T-helper 2 cell treated with Interferon-gamma antibody and Interleukin-4, amounts not matched to agents 5 μg/mL and 100 μg/mL, for 36 hours (primary cell): ENCODE measurements around the gene ERLIN1.

Source experiments
- DNase-seq: peaks from one replicate; pipeline ENCODE4 v3.0.0; 2021; ENCODE audit warnings: low spot score
- H3K27ac Mint-ChIP-seq: one replicate; pipeline ENCODE4 v1.8.0; 2021; ENCODE audit warnings: mild to moderate bottlenecking, mixed read lengths
- H3K27me3 Mint-ChIP-seq: one replicate; pipeline ENCODE4 v1.8.0; 2021; ENCODE audit warnings: low read depth, mixed read lengths
- H3K36me3 Mint-ChIP-seq: one replicate; pipeline ENCODE4 v1.8.0; 2021; ENCODE audit warnings: low read depth, mixed read lengths
- H3K4me1 Mint-ChIP-seq: one replicate; pipeline ENCODE4 v1.8.0; 2021; ENCODE audit warnings: low read depth, mixed read lengths
- H3K4me3 Mint-ChIP-seq: one replicate; pipeline ENCODE4 v1.8.0; 2022; ENCODE audit warnings: mild to moderate bottlenecking, moderate library complexity, mixed read lengths
- H3K9me3 Mint-ChIP-seq: one replicate; pipeline ENCODE4 v1.8.0; 2021; ENCODE audit warnings: mixed read lengths

ERLIN1 gene

GRCh38 chr10:100184426-100184825 lies 1.4 kb downstream of the ERLIN1 start:
- no peak for DNase-seq
- H3K27me3 Mint-ChIP-seq: no peaks in the 10 kb centered on the region
- no peaks in the 10 kb centered on the region for H3K9me3 Mint-ChIP-seq
- H3K27ac Mint-ChIP-seq: peak overlapping the region; percentile 95
- peaks cover 51% of the 10 kb centered on the region for H3K36me3 Mint-ChIP-seq
- H3K4me3 Mint-ChIP-seq: peak overlapping the region; percentile 98
- H3K4me1 Mint-ChIP-seq: peaks cover 62% of the 10 kb centered on the region

DNA sequence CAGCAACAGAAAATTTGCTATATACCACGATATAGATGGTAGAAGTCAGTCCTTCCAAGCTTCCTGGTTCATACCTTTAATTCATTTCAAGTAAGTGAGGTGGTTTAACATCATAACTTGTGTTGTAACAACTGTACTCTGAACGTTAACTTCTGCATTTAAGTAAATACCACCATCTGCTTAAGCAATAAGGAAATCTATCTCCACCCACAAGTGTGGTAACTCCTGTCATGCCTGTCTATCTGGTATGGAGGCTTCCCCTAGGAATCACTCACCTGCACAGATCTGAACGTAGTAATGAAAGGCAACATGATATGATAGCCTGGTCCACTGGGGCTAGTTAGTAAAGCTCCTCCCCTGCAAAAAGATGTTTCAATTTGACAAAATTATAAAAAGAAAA lies 2.3 kb downstream of the ERLIN1 start:
- H3K27ac Mint-ChIP-seq: no peak overlapping the region
- H3K9me3 Mint-ChIP-seq: no peaks in the 10 kb centered on the region
- H3K36me3 Mint-ChIP-seq: peaks cover 48% of the 10 kb centered on the region
- H3K4me1 Mint-ChIP-seq: peaks cover 58% of the 10 kb centered on the region
- no peak for DNase-seq
- peak overlapping the region; percentile 98 for H3K4me3 Mint-ChIP-seq
- H3K27me3 Mint-ChIP-seq: no peaks in the 10 kb centered on the region

GRCh38 chr10:100182908-100183307 lies 2.9 kb downstream of the ERLIN1 start:
- Mint-ChIP-seq H3K4me1 (peaks cover 54% of the 10 kb centered on the region), H3K36me3 (peaks cover 51% of the 10 kb centered on the region), H3K27ac (no peak overlapping the region), H3K27me3 (no peaks in the 10 kb centered on the region), H3K4me3 (no peak overlapping the region), H3K9me3 (no peaks in the 10 kb centered on the region)
- DNase-seq: no peak

DNA sequence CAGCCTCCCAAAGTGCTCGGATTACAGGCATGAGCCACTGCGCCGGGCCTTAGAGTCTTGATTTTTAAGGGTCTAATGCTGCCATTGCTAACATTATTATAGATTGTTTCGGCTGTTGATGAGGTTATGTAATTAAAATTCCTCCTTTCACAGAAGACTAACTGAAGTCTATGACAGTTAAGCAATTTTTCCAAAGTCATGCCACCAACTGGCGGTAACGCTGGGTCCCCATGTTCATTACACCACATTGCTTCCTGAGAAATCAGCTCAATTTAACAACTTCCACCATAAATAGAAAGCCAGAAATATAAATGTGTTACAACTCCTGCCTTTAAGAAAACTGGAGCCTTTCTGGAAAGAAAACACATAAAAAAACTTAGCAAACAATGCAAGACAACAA lies 3.5 kb downstream of the ERLIN1 start:
- no peak overlapping the region for H3K4me3 Mint-ChIP-seq
- H3K27me3 Mint-ChIP-seq: no peaks in the 10 kb centered on the region
- no peaks in the 10 kb centered on the region for H3K9me3 Mint-ChIP-seq
- no peak for DNase-seq
- H3K36me3 Mint-ChIP-seq: peaks cover 54% of the 10 kb centered on the region
- H3K4me1 Mint-ChIP-seq: peaks cover 49% of the 10 kb centered on the region
- H3K27ac Mint-ChIP-seq: no peak overlapping the region

GRCh38 chr10:100175875-100176274 lies 10.0 kb downstream of the ERLIN1 start:
- H3K4me3 Mint-ChIP-seq: no peak overlapping the region
- H3K36me3 Mint-ChIP-seq: peaks cover 67% of the 10 kb centered on the region
- no peak for DNase-seq
- no peak overlapping the region for H3K27ac Mint-ChIP-seq
- H3K9me3 Mint-ChIP-seq: peaks cover 6% of the 10 kb centered on the region
- H3K4me1 Mint-ChIP-seq: peaks cover 27% of the 10 kb centered on the region
- H3K27me3 Mint-ChIP-seq: no peaks in the 10 kb centered on the region

GRCh38 chr10:100174699-100175677 lies 10.8 kb downstream of the ERLIN1 start:
- Mint-ChIP-seq H3K4me3 (peak overlapping the region; percentile 25), H3K9me3 (peaks cover 6% of the 10 kb centered on the region), H3K27ac (peak overlapping the region; percentile 52), H3K27me3 (no peaks in the 10 kb centered on the region), H3K4me1 (peaks cover 23% of the 10 kb centered on the region), H3K36me3 (peaks cover 64% of the 10 kb centered on the region)
- peak; percentile 19 for DNase-seq

DNA sequence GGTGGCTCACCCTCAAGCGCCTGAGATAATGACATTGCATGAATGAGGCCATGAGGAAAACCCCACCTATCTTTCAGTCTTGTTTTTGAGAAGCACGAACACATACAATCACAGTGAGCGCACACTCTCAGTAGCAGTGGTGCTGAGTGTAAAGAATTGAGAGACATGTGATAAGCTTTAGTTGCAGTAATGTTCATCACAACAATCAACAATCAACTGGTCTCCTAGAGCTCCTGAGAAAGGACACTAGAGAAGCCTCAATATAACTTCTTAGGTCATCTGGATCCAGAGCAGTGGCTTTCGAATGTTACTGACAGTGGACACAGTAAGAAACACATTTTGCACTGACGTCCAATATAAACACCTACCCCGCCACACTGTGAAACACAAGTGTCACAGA lies 12.8 kb downstream of the ERLIN1 start:
- DNase-seq: no peak
- Mint-ChIP-seq H3K4me3 (no peak overlapping the region), H3K27me3 (no peaks in the 10 kb centered on the region), H3K27ac (no peak overlapping the region), H3K9me3 (peaks cover 6% of the 10 kb centered on the region), H3K36me3 (peaks cover 61% of the 10 kb centered on the region), H3K4me1 (peaks cover 30% of the 10 kb centered on the region)

DNA sequence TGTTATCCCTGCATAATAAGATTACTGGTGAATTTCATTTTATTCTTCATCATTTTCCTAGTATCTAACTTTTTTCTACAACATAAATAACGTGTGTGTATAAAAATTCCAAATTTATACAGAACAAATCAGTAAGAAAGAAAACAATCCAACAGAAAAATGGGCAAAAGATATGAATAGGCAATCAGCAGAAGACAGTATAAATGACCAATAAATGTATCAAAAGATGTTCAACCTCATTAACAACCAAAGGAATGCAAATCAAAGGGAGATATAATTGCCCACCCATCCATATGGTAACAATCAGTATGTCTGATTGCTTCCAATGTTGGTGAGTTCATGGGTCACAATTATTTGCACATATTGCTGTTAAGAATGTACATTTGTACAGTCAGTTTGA lies 13.5 kb downstream of the ERLIN1 start:
- peaks cover 36% of the 10 kb centered on the region for H3K4me1 Mint-ChIP-seq
- no peak overlapping the region for H3K4me3 Mint-ChIP-seq
- H3K36me3 Mint-ChIP-seq: peaks cover 57% of the 10 kb centered on the region
- no peak overlapping the region for H3K27ac Mint-ChIP-seq
- H3K27me3 Mint-ChIP-seq: no peaks in the 10 kb centered on the region
- H3K9me3 Mint-ChIP-seq: peaks cover 6% of the 10 kb centered on the region
- no peak for DNase-seq

DNA sequence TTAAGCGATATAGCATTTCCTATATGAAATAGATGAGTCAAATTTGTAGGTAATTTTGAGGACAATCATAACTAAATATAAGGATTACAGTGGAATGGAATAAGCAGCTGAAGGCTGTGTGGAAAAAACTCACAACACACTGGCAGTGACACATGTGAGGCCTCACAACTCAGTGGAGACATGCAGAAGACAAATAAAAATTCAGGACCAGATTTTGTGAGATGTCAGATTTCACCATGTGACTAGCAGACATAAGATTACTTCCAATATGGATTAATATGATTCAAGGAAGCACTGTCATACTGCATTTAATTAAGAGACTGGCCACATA lies 17.6 kb downstream of the ERLIN1 start:
- Mint-ChIP-seq H3K4me1 (peaks cover 28% of the 10 kb centered on the region), H3K9me3 (peaks cover 6% of the 10 kb centered on the region), H3K27me3 (no peaks in the 10 kb centered on the region), H3K36me3 (peaks cover 50% of the 10 kb centered on the region), H3K4me3 (peak overlapping the region; percentile 74), H3K27ac (peak overlapping the region; percentile 81)
- no peak for DNase-seq

GRCh38 chr10:100167553-100168312 lies 18.1 kb downstream of the ERLIN1 start:
- no peak for DNase-seq
- Mint-ChIP-seq H3K36me3 (peaks cover 48% of the 10 kb centered on the region), H3K4me1 (peaks cover 30% of the 10 kb centered on the region), H3K27ac (peak overlapping the region; percentile 81), H3K9me3 (peaks cover 6% of the 10 kb centered on the region), H3K27me3 (no peaks in the 10 kb centered on the region), H3K4me3 (peak overlapping the region; percentile 74)

GRCh38 chr10:100163704-100164621 lies 21.9 kb downstream of the ERLIN1 start:
- Mint-ChIP-seq H3K9me3 (peaks cover 1% of the 10 kb centered on the region), H3K27me3 (no peaks in the 10 kb centered on the region), H3K36me3 (peaks cover 55% of the 10 kb centered on the region), H3K4me3 (no peak overlapping the region), H3K4me1 (peaks cover 25% of the 10 kb centered on the region), H3K27ac (no peak overlapping the region)
- no peak for DNase-seq

DNA sequence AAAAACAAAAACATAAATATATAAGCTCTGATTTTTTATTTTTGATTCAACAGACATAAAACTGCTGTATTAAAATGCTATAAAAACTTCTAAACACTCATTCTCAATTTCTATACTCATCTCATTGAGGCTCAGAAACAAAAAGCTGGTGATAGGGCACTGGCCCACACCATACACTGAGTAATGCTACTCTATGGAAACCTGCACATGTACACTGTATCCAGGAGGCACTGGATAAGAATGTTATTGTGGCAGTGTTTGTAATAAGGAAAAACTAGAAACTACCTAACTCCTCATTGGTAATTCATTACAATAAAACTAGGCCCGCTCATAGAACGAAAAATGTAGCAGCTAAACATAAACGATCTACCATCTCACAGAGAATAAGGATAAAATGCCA lies 23.1 kb downstream of the ERLIN1 start:
- Mint-ChIP-seq H3K27ac (no peak overlapping the region), H3K9me3 (peaks cover 5% of the 10 kb centered on the region), H3K4me1 (peaks cover 22% of the 10 kb centered on the region), H3K36me3 (peaks cover 62% of the 10 kb centered on the region), H3K27me3 (no peaks in the 10 kb centered on the region), H3K4me3 (no peak overlapping the region)
- no peak for DNase-seq

- H3K27ac Mint-ChIP-seq: no peak overlapping the region
- H3K36me3 Mint-ChIP-seq: peaks cover 79% of the 10 kb centered on the region
Measured at GRCh38 chr10:100158044-100158805, 27.6 kb downstream of the ERLIN1 start.

More at GRCh38 chr10:100158044-100158805, 27.6 kb downstream of the ERLIN1 start:
- DNase-seq: no peak
- Mint-ChIP-seq H3K9me3 (peaks cover 5% of the 10 kb centered on the region), H3K4me3 (no peak overlapping the region), H3K4me1 (peaks cover 18% of the 10 kb centered on the region), H3K27me3 (no peaks in the 10 kb centered on the region)
